ENCODE results near the gene SKIL. TPM values are rescaled to one million over a fixed set of nuclear protein-coding genes. Genes with fewer than 3 reads are reported as not detected.

SKIL gene
- total RNA-seq, 1 experiment from 2014 or later: 35.0 TPM

DNA sequence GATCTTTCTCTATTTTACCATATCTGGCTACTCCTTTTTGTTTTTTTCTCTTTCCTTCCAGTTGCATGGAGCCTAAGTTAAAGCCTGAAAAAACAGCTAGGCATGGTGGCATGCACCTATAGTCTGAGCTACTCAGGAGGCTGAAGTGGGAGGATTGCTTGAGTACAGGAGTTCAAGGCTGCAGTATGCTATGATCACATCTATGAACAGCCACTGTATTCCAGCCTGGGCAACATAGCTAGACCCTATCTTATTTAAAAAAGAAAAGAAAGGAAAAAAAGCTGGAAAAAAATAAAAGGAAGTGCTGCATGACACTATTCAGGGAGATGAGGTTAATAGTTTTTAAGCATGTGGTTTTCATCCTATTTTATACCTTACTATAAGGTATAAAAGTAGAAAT, 4.0 kb upstream of the SKIL start:
- Histone ChIP-seq H3K27ac (ENCODE audit: low read length) (no peak overlapping the region), H3K4me1 (ENCODE audit: insufficient read depth, low read length) (peaks cover 12% of the 10 kb centered on the region), H3K36me3 (ENCODE audit: low read depth, low read length) (no peaks in the 10 kb centered on the region), H3K79me2 (ENCODE audit: low read length) (peaks cover 9% of the 10 kb centered on the region), H4K20me1 (ENCODE audit: low read length) (no peaks in the 10 kb centered on the region), H3K9ac (ENCODE audit: low read length) (no peak overlapping the region), H3F3A (ENCODE audit: low read length, unreplicated experiment) (no peaks in the 10 kb centered on the region), H3K27me3 (ENCODE audit: low read length) (no peaks in the 10 kb centered on the region), H3K9me3 (ENCODE audit: low read length) (no peaks in the 10 kb centered on the region), H2AFZ (ENCODE audit: low read length) (no peak overlapping the region), H3K9me2 (replicated peaks; ENCODE audit: low read length) (no peaks in the 10 kb centered on the region), H3K4me2 (ENCODE audit: low read length) (no peak overlapping the region), H3K4me3 (ENCODE audit: low read length) (no peak overlapping the region)
- intact Hi-C loops (cut with micrococcal nuclease): no loop called here
- POLR2A ChIA-PET (ENCODE audit: unreplicated experiment): interaction anchor here (0.5 kb wide), 1 partner anchor 18 kb away, joined by 6 read pairs; no protein-coding TSS in a partner anchor
- ATAC-seq (no peak), DNase-seq (no peak)
- BruUV-seq (replicated peaks): no TSS peak
- CTCF ChIA-PET: interaction anchor here (0.5 kb wide), 1 partner anchor 166 kb away, joined by 4 read pairs; no protein-coding TSS in a partner anchor
- no peak for TF ChIP-seq EZH2 (IDR thresholded peaks at IDR 0.05; ENCODE audit: low read length, unreplicated experiment)
- no peak for TF ChIP-seq CTCF (conservative IDR thresholded peaks at IDR 0.05; ENCODE audit: low read depth, low read length)
- TF ChIP-seq EZH2phosphoT487 (IDR thresholded peaks at IDR 0.05; ENCODE audit: borderline replicate concordance, low read length): no peak

DNA sequence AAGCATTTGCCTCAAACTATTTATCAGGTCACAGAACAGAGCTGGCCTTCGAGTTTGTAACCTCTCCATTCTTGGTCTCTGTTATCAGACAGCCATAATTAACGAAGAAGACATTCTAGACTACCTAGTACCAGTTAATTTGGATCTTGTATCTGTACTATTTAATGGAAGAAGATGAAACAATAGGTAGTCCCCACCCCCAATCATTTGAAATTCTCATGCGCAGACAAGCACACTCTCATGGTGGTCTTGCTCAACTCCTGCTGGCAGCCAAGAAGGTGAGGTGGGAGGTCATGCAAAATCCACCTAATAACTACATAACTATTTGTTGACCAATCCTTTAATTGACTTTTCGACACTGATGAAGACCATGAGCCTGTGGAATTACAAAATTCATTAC, 2.8 kb upstream of the SKIL start:
- no peaks in the 10 kb centered on the region for H3F3A ChIP-seq (ENCODE audit: low read length, unreplicated experiment)
- ATAC-seq: no peak
- H3K9me2 ChIP-seq (replicated peaks; ENCODE audit: low read length): no peaks in the 10 kb centered on the region
- no peak overlapping the region for H2AFZ ChIP-seq (ENCODE audit: low read length)
- H3K27ac ChIP-seq (ENCODE audit: low read length): no peak overlapping the region
- no peaks in the 10 kb centered on the region for H3K9me3 ChIP-seq (ENCODE audit: low read length)
- no peaks in the 10 kb centered on the region for H3K27me3 ChIP-seq (ENCODE audit: low read length)
- peaks cover 22% of the 10 kb centered on the region for H3K79me2 ChIP-seq (ENCODE audit: low read length)
- POLR2A ChIA-PET (ENCODE audit: unreplicated experiment): no interaction called here
- H3K4me1 ChIP-seq (ENCODE audit: insufficient read depth, low read length): peaks cover 17% of the 10 kb centered on the region
- no peak overlapping the region for H3K4me3 ChIP-seq (ENCODE audit: low read length)
- CTCF ChIA-PET: no interaction called here
- no peaks in the 10 kb centered on the region for H4K20me1 ChIP-seq (ENCODE audit: low read length)
- H3K4me2 ChIP-seq (ENCODE audit: low read length): no peak overlapping the region
- no peak for DNase-seq
- TF ChIP-seq EZH2phosphoT487 (IDR thresholded peaks at IDR 0.05; ENCODE audit: borderline replicate concordance, low read length) (no peak), CTCF (conservative IDR thresholded peaks at IDR 0.05; ENCODE audit: low read depth, low read length) (no peak), EZH2 (IDR thresholded peaks at IDR 0.05; ENCODE audit: low read length, unreplicated experiment) (no peak)
- H3K9ac ChIP-seq (ENCODE audit: low read length): no peak overlapping the region
- intact Hi-C loops (cut with micrococcal nuclease): no loop called here
- H3K36me3 ChIP-seq (ENCODE audit: low read depth, low read length): no peaks in the 10 kb centered on the region
- BruUV-seq (replicated peaks): no TSS peak

DNA sequence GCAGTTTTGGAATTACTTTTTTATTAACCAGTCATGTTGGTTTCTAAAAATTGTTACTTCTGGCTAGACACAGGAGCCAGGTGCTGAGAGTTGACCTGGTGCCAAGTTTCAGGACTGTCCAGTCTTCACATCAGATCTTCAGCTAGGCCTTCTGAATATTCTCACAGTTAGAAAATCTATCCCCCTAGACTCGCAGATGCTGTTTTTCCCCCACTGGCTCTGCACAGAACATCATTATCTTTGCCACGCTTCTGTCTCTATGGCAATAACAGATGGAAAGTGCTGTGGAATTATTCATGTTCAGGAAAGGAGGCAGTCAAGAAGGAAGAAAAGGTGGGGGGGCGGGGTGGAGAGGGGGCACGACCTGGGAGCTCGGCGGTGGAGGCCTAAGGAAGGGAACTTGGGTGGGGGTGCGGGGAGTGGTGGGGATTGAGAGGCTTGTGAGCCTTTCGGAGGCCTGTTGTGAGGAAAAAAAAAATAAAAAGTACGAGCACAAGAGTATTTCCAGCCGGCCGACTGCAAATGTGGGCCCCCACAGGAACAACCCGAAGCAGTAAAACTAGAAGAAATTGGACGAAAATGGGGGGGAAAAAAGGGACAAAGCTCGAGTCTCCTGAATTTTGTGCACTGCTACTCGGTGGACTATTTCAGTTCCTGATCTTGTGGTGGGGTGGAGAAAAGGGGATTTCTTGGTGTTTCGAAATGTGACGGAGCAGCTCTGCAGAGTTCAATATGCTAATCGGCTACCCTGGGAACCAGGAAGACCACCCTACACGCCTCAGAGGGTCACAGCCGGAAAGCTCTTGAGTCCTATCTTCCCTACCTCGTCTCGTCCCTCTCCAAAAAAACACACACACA, 1.5 kb upstream of the SKIL start:
- TF ChIP-seq CTCF (conservative IDR thresholded peaks at IDR 0.05; ENCODE audit: low read depth, low read length) (no peak), EZH2 (IDR thresholded peaks at IDR 0.05; ENCODE audit: low read length, unreplicated experiment) (no peak), EZH2phosphoT487 (IDR thresholded peaks at IDR 0.05; ENCODE audit: borderline replicate concordance, low read length) (no peak)
- POLR2A ChIA-PET (ENCODE audit: unreplicated experiment): interaction anchor here (0.7 kb wide), 1 partner anchor 113 kb away, joined by 20 read pairs; no protein-coding TSS in a partner anchor
- DNase-seq: no peak

More for the DNA sequence above, 1.5 kb upstream of the SKIL start:
- Histone ChIP-seq H4K20me1 (ENCODE audit: low read length) (no peaks in the 10 kb centered on the region), H3K36me3 (ENCODE audit: low read depth, low read length) (peaks cover 7% of the 10 kb centered on the region), H3K9me3 (ENCODE audit: low read length) (no peaks in the 10 kb centered on the region), H3K4me2 (ENCODE audit: low read length) (peak overlapping the region; percentile 96), H3K27me3 (ENCODE audit: low read length) (no peaks in the 10 kb centered on the region), H3K9me2 (replicated peaks; ENCODE audit: low read length) (no peaks in the 10 kb centered on the region), H2AFZ (ENCODE audit: low read length) (peak overlapping the region; percentile 84), H3K27ac (ENCODE audit: low read length) (peak overlapping the region; percentile 65), H3K9ac (ENCODE audit: low read length) (peak overlapping the region; percentile 66), H3K79me2 (ENCODE audit: low read length) (peaks cover 34% of the 10 kb centered on the region), H3F3A (ENCODE audit: low read length, unreplicated experiment) (no peaks in the 10 kb centered on the region), H3K4me1 (ENCODE audit: insufficient read depth, low read length) (peaks cover 29% of the 10 kb centered on the region), H3K4me3 (ENCODE audit: low read length) (peak overlapping the region; percentile 72)
- no peak for ATAC-seq
- intact Hi-C loops (cut with micrococcal nuclease): loop anchor here (1.0 kb wide), 1 partner anchor 46 kb away; no protein-coding TSS in a partner anchor
- TSS peak; percentile 98 for BruUV-seq (replicated peaks)
- CTCF ChIA-PET: interaction anchor here (1.1 to 1.9 kb wide), 3 partner anchors 13 to 456 kb away, joined by 4 to 7 read pairs (median 5); no protein-coding TSS in a partner anchor

Data from PC-3 (cell line).